NB4 (cell line): ENCODE measurements around the gene CFAP100.

ENCODE experiments used
- MAX ChIP-seq: IDR thresholded peaks from 2 replicates; pipeline ENCODE4 v1.6.1; 2011; ENCODE audit warnings: low read depth, low read length
- MYC ChIP-seq: IDR thresholded peaks from 2 replicates; pipeline ENCODE4 v1.6.1; 2011; ENCODE audit warnings: low read depth, low read length
- POLR2A ChIP-seq: IDR thresholded peaks from 2 replicates; pipeline ENCODE4 v1.6.1; 2011; ENCODE audit warnings: mild to moderate bottlenecking; ENCODE audit not compliant: insufficient read length; ENCODE audit errors: extremely low read depth
- TF ChIP-seq, protein P1 (sequence below): IDR thresholded peaks from one replicate; pipeline ENCODE4 v1.5.1; 2012; ENCODE audit warnings: low read depth, low read length

DNA sequence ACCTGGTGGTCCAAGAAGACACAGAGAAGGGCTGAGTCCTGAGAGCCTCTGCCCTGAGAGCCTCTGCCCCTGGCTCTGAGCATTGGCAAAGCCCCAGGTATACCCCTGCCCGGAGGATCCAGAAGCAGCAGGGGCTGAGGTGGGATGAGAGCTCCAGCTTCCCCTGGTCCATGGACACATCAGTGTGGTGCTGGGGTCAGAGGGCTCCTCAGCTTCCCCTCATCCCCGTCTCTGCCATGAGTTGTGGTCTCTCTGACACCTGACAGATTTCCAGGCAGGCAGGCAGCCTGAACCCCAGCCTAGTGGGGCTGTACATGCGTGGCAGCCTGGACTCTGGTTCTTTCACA lies 34.0 kb upstream of the CFAP100 start:
- no peak for TF ChIP-seq MYC
- TF ChIP-seq, protein P1, sequence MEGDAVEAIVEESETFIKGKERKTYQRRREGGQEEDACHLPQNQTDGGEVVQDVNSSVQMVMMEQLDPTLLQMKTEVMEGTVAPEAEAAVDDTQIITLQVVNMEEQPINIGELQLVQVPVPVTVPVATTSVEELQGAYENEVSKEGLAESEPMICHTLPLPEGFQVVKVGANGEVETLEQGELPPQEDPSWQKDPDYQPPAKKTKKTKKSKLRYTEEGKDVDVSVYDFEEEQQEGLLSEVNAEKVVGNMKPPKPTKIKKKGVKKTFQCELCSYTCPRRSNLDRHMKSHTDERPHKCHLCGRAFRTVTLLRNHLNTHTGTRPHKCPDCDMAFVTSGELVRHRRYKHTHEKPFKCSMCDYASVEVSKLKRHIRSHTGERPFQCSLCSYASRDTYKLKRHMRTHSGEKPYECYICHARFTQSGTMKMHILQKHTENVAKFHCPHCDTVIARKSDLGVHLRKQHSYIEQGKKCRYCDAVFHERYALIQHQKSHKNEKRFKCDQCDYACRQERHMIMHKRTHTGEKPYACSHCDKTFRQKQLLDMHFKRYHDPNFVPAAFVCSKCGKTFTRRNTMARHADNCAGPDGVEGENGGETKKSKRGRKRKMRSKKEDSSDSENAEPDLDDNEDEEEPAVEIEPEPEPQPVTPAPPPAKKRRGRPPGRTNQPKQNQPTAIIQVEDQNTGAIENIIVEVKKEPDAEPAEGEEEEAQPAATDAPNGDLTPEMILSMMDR, result no peak
- TF ChIP-seq MAX, result no peak
- TF ChIP-seq POLR2A, result no peak
